Measurements from ENCODE around the gene SEBOX.

The SEBOX gene

DNA sequence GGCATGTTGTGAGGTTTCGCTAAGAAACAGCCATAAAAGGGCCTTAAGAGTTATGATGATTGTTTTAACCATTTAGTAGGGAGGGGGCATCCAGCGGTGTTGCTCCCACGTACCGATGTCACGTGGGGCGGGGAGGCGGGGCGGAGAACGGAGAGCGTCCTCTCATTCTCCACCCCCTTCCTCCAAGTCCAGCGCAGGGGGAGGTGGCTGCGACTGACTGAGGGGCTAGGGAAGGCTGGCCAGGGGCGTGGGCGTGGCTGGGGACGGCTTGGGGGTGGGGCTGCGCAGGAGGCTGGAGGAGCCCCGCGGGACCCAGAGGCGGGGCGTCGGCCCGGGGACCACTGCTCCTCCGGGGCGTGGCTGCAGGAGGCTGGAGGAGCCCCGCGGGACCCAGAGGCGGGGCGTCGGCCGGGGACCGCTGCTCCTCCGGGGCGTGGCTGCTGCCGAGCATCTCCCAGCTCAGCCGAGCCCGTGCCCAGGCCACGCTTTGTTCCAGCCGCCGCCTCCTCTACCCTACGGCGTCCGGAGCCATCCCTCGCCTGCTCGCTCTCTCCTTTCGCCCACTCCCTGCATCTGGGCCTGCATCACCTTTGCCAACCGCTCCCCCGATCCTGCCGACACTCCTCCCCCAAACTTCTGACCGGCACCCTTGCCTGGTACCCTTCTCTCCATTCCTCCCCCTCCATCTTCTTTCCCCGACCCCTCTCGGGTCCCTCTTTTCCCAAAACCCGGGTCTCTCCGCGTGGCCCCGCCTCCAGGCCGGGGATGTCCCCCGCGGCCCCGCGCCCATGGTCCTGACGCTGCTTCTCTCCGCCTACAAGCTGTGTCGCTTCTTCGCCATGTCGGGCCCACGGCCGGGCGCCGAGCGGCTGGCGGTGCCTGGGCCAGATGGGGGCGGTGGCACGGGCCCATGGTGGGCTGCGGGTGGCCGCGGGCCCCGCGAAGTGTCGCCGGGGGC, 6.5 kb upstream of the SEBOX start, which contains the start of gene SARM1:
TSS of gene SARM1 (plus strand) at position 450 of the 958 bp plus-strand sequence. CDS start at position 789, 339 bp downstream.
- Histone ChIP-seq H3K36me3 (replicated peaks; ENCODE audit: insufficient read depth, low read length) (no peaks in the 10 kb centered on the region), H3K9me2 (replicated peaks; ENCODE audit: insufficient read depth, low read length) (no peaks in the 10 kb centered on the region), H3K4me2 (ENCODE audit: low read depth, low read length) (peak within 1 kb of the TSS; percentile 95), H3K27ac (ENCODE audit: low read length) (no peak within 1 kb of the TSS), H3K4me3 (ENCODE audit: low read length) (peak within 1 kb of the TSS; percentile 85), H3F3A (ENCODE audit: insufficient read depth, low read length) (peaks cover 15% of the 10 kb centered on the region), H3K4me1 (ENCODE audit: low read length) (0 out of 2 replicates have a peak, but pooled peaks cover 4% of the 10 kb centered on the region), H2AFZ (ENCODE audit: low read length) (peak within 1 kb of the TSS; percentile 88), H3K9ac (ENCODE audit: low read length) (peak within 1 kb of the TSS; percentile 45), H3K79me2 (ENCODE audit: low read length) (no peaks in the 10 kb centered on the region), H3K27me3 (replicated peaks; ENCODE audit: insufficient read depth, low read length) (no peaks in the 10 kb centered on the region), H4K20me1 (ENCODE audit: insufficient read depth, low read length) (no peaks in the 10 kb centered on the region), H3K9me3 (replicated peaks; ENCODE audit: insufficient read depth, low read length) (no peaks in the 10 kb centered on the region)
- DNase-seq = peak; percentile 78
- TF ChIP-seq EZH2 (optimal IDR thresholded peaks at IDR 0.05; ENCODE audit: low read depth, low read length) (no peak), EZH2phosphoT487 (IDR thresholded peaks at IDR 0.05; ENCODE audit: low read length) (no peak)
- TF ChIP-seq, protein P1, sequence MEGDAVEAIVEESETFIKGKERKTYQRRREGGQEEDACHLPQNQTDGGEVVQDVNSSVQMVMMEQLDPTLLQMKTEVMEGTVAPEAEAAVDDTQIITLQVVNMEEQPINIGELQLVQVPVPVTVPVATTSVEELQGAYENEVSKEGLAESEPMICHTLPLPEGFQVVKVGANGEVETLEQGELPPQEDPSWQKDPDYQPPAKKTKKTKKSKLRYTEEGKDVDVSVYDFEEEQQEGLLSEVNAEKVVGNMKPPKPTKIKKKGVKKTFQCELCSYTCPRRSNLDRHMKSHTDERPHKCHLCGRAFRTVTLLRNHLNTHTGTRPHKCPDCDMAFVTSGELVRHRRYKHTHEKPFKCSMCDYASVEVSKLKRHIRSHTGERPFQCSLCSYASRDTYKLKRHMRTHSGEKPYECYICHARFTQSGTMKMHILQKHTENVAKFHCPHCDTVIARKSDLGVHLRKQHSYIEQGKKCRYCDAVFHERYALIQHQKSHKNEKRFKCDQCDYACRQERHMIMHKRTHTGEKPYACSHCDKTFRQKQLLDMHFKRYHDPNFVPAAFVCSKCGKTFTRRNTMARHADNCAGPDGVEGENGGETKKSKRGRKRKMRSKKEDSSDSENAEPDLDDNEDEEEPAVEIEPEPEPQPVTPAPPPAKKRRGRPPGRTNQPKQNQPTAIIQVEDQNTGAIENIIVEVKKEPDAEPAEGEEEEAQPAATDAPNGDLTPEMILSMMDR (IDR thresholded peaks at IDR 0.05; ENCODE audit: low read length) = no peak

DNA sequence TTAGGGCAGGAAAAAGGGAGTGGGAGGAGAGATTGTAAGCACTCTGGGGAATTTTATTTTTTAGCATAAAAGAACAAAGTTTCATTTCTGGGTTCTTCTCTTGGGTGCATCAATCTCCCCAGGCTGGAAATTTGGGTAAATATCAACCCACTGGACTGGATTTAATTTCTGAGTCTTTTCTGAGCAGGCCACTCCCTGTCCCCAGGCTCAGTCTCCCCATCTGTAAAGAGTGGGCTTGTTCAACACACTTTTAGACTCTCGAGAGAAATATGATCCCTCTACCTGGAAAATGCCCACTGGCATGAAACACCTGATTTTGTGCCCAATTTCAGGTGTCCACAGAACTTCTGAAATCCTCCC, 5.7 kb upstream of the SEBOX start:
- TF ChIP-seq EZH2 (optimal IDR thresholded peaks at IDR 0.05; ENCODE audit: low read depth, low read length) = no peak
- TF ChIP-seq, protein P1 (IDR thresholded peaks at IDR 0.05; ENCODE audit: low read length) = no peak
- TF ChIP-seq EZH2phosphoT487 (IDR thresholded peaks at IDR 0.05; ENCODE audit: low read length) = no peak
- Histone ChIP-seq H3K4me1 (ENCODE audit: low read length) (0 out of 2 replicates have a peak, but pooled peaks cover 4% of the 10 kb centered on the region), H3K9me3 (replicated peaks; ENCODE audit: insufficient read depth, low read length) (no peaks in the 10 kb centered on the region), H3K4me2 (ENCODE audit: low read depth, low read length) (peak overlapping the region; percentile 95; the same call in 1 of the 2 replicates), H3K4me3 (ENCODE audit: low read length) (no peak overlapping the region), H4K20me1 (ENCODE audit: insufficient read depth, low read length) (no peaks in the 10 kb centered on the region), H3K9me2 (replicated peaks; ENCODE audit: insufficient read depth, low read length) (no peaks in the 10 kb centered on the region), H3F3A (ENCODE audit: insufficient read depth, low read length) (peaks cover 15% of the 10 kb centered on the region), H3K79me2 (ENCODE audit: low read length) (no peaks in the 10 kb centered on the region), H3K27ac (ENCODE audit: low read length) (no peak overlapping the region), H3K27me3 (replicated peaks; ENCODE audit: insufficient read depth, low read length) (no peaks in the 10 kb centered on the region), H3K9ac (ENCODE audit: low read length) (no peak overlapping the region), H3K36me3 (replicated peaks; ENCODE audit: insufficient read depth, low read length) (no peaks in the 10 kb centered on the region), H2AFZ (ENCODE audit: low read length) (peak overlapping the region; percentile 88; the same call in 1 of the 2 replicates)
- no peak for DNase-seq

DNA sequence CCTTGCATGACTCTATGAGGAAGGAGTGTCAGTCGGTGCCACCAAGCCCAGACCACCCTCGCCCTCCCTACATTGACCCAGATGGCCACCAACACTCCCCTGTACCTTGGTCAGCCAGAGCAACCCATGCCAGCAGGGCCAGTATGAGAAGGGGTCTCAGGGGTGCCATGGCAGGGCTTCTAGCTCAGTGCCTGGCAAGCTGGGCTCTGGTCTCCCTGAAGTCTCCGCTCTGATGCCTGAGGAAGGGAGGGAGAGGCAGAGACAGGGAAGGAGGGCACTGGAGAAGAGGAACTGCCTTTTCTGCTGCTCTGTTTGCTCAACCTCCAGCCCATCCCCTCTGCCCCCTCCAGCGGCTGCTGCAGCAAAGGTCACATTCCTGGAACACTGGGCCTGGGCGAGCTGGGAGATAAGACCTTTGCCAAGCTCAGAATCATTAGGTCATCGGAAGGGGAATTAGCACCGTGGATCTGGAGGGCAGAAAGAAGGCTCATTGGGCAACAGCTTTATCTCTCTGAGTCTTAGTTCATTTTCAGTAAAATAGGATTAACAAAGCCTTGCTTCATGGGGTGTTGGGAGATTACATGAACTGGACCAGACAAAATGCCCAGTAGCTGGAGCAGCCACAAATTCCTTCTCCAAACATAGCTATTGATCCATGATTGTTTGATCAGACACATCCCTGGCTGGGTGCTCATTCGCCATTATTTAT, 5.2 kb upstream of the SEBOX start, which contains the start of gene VTN:
TSS of gene VTN (minus strand) at position 273 of the 709 bp plus-strand sequence. CDS start at position 169, 104 bp downstream.
- Histone ChIP-seq H3K79me2 (ENCODE audit: low read length) (no peaks in the 10 kb centered on the region), H3K9me3 (replicated peaks; ENCODE audit: insufficient read depth, low read length) (no peaks in the 10 kb centered on the region), H3K4me3 (ENCODE audit: low read length) (peak within 1 kb of the TSS; percentile 85), H3F3A (ENCODE audit: insufficient read depth, low read length) (peaks cover 15% of the 10 kb centered on the region), H3K9ac (ENCODE audit: low read length) (no peak within 1 kb of the TSS; the same call in 1 of the 2 replicates), H3K4me2 (ENCODE audit: low read depth, low read length) (peak within 1 kb of the TSS; percentile 95; the same call in 1 of the 2 replicates), H3K9me2 (replicated peaks; ENCODE audit: insufficient read depth, low read length) (no peaks in the 10 kb centered on the region), H2AFZ (ENCODE audit: low read length) (peak within 1 kb of the TSS; percentile 88), H4K20me1 (ENCODE audit: insufficient read depth, low read length) (no peaks in the 10 kb centered on the region), H3K4me1 (ENCODE audit: low read length) (0 out of 2 replicates have a peak, but pooled peaks cover 4% of the 10 kb centered on the region), H3K27ac (ENCODE audit: low read length) (no peak within 1 kb of the TSS), H3K36me3 (replicated peaks; ENCODE audit: insufficient read depth, low read length) (no peaks in the 10 kb centered on the region), H3K27me3 (replicated peaks; ENCODE audit: insufficient read depth, low read length) (no peaks in the 10 kb centered on the region)
- no peak for DNase-seq
- TF ChIP-seq EZH2 (optimal IDR thresholded peaks at IDR 0.05; ENCODE audit: low read depth, low read length) = no peak
- no peak for TF ChIP-seq EZH2phosphoT487 (IDR thresholded peaks at IDR 0.05; ENCODE audit: low read length)
- TF ChIP-seq, protein P1 (IDR thresholded peaks at IDR 0.05; ENCODE audit: low read length) = no peak
